A673 (cell line): ENCODE data around the gene RPS21. TPM values are rescaled to one million over a fixed set of nuclear protein-coding genes. Genes with fewer than 3 reads are reported as not detected.

Experiments
- BruUV-seq: library from RNA; stranded (reverse); fragments of 400-500 nt; replicated peaks from 2 replicates; lab custom pipeline; 2021; lab: Mats Ljungman, UMichigan
- CTCF ChIA-PET: fragments of 300-600 bp; sonication (Branson Sonifier 250); formaldehyde crosslinking; loops from one replicate; lab custom pipeline; 2022; ENCODE audit warnings: antibody characterized with exemption; lab: Charles Lee
- POLR2A ChIA-PET: fragments of 300-600 bp; sonication (Branson Sonifier 250); formaldehyde crosslinking; loops from one replicate; lab custom pipeline; 2022; ENCODE audit warnings: antibody characterized with exemption; ENCODE audit not compliant: low non-redundant PET; lab: Charles Lee
- DNase-seq: peaks from one replicate; pipeline ENCODE4 v3.0.0-alpha.2; 2015; ENCODE audit warnings: low spot score
- H3K27ac ChIP-seq: fragments of 200-600 bp; sonication (generic); 2 replicates; pipeline ENCODE4 v1.5.1; 2016; ENCODE audit warnings: mixed run types, low read depth, mild to moderate bottlenecking, mixed read lengths, antibody characterized with exemption, low read length; ENCODE audit not compliant: poor library complexity, severe bottlenecking
- H3K27me3 ChIP-seq: fragments of 200-600 bp; sonication (generic); replicated peaks from 2 replicates; pipeline ENCODE4 v1.6.1; 2017; ENCODE audit warnings: mixed run types, low read depth, mild to moderate bottlenecking, mixed read lengths, antibody characterized with exemption, low read length; ENCODE audit not compliant: insufficient read depth, poor library complexity
- H3K36me3 ChIP-seq: fragments of 200-600 bp; sonication (generic); 2 replicates; pipeline ENCODE4 v1.6.1; 2016; ENCODE audit warnings: mixed run types, mild to moderate bottlenecking, mixed read lengths, antibody characterized with exemption, low read length; ENCODE audit not compliant: insufficient read depth, poor library complexity, severe bottlenecking
- H3K4me1 ChIP-seq: fragments of 200-600 bp; sonication (generic); 2 replicates; pipeline ENCODE4 v1.6.1; 2017; ENCODE audit warnings: mixed run types, mild to moderate bottlenecking, mixed read lengths, antibody characterized with exemption, low read length; ENCODE audit not compliant: insufficient read depth, poor library complexity, severe bottlenecking
- H3K4me3 ChIP-seq: fragments of 200-600 bp; sonication (generic); 2 replicates; pipeline ENCODE4 v1.5.1; 2016; ENCODE audit warnings: low read depth, mixed run types, mild to moderate bottlenecking, mixed read lengths, low read length; ENCODE audit not compliant: poor library complexity, severe bottlenecking
- H3K9me3 ChIP-seq: fragments of 200-600 bp; sonication (generic); 2 replicates; pipeline ENCODE4 v1.6.1; 2016; ENCODE audit warnings: mixed run types, low read depth, mild to moderate bottlenecking, mixed read lengths, antibody characterized with exemption, low read length; ENCODE audit not compliant: poor library complexity, severe bottlenecking
- EZH2 ChIP-seq: fragments of 200-600 bp; sonication (generic); IDR thresholded peaks from 2 replicates; pipeline ENCODE4 v1.6.1; 2017; ENCODE audit warnings: borderline replicate concordance, low read depth, mild to moderate bottlenecking, mixed read lengths, antibody characterized with exemption, low read length; ENCODE audit not compliant: poor library complexity, severe bottlenecking
- intact Hi-C: fragments of 100-400 bp; cut with micrococcal nuclease; formaldehyde crosslinking; loops from one replicate; pipeline ENCODE4 v1.10.0; 2022; ENCODE audit not compliant: unreplicated experiment
- total RNA-seq: library from RNA; stranded (reverse); gene quantifications from 2 replicates; pipeline ENCODE4 v1.2.3, GENCODE V29; 2021
- TF ChIP-seq, protein P1 (sequence below): fragments of 300-800, 200-600 bp; sonication (generic); conservative IDR thresholded peaks from 2 replicates; pipeline ENCODE4 v1.5.1; 2017; ENCODE audit warnings: low read depth, mild to moderate bottlenecking, antibody characterized with exemption, low read length, moderate library complexity, mixed read lengths

Gene RPS21
- total RNA-seq, 1 experiment from 2014 or later = 1,506 TPM

DNA sequence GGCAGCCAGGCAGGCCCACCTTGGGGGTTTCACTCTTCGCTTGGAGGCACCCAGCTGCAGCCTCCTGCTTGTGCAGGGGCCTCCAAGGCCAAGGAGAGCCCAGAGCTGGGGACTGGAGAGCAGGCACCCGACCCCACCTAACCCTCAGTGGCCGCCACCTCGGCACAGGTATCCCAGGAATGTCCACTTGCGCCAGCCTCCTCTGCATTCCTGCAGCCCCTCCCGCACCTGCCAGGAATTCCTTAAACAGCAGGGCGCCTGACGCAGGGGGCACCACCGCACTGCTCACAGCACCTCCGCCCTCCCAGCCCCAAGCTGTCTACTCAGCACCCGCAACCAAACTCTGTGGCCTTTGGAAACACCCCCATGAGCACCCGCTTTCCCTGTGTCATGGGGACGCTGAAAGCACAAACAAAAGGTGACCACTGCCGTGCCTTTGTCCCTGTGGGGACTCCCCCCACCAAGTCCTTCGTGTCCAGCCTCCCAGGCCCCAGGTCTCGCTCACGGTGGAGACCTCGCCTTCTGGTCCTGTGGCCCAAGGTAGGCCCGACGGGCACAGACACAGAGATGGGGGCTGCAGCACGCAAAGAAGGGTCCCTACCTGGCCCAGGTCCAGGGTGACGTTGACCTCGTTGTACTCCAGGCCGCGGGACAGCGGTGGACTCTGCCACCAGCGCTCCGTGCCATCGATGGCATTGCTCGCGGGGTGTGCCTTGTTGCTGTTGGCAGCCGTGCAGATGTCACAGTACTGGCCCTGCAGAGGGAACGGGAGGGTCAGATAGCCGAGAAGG, 24.9 kb upstream of the RPS21 start:
- H3K27me3 ChIP-seq = peaks cover 9% of the 10 kb centered on the region
- no peaks in the 10 kb centered on the region for H3K36me3 ChIP-seq
- TF ChIP-seq EZH2 = no peak
- TF ChIP-seq, protein P1, sequence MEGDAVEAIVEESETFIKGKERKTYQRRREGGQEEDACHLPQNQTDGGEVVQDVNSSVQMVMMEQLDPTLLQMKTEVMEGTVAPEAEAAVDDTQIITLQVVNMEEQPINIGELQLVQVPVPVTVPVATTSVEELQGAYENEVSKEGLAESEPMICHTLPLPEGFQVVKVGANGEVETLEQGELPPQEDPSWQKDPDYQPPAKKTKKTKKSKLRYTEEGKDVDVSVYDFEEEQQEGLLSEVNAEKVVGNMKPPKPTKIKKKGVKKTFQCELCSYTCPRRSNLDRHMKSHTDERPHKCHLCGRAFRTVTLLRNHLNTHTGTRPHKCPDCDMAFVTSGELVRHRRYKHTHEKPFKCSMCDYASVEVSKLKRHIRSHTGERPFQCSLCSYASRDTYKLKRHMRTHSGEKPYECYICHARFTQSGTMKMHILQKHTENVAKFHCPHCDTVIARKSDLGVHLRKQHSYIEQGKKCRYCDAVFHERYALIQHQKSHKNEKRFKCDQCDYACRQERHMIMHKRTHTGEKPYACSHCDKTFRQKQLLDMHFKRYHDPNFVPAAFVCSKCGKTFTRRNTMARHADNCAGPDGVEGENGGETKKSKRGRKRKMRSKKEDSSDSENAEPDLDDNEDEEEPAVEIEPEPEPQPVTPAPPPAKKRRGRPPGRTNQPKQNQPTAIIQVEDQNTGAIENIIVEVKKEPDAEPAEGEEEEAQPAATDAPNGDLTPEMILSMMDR = no peak
- no peaks in the 10 kb centered on the region for H3K9me3 ChIP-seq
- DNase-seq = no peak
- ChIA-PET CTCF (no interaction called here), POLR2A (no interaction called here)
- H3K27ac ChIP-seq = no peak overlapping the region
- H3K4me1 ChIP-seq = peaks cover 17% of the 10 kb centered on the region
- H3K4me3 ChIP-seq = no peak overlapping the region
- intact Hi-C loops = no loop called here
- BruUV-seq = no TSS peak

DNA sequence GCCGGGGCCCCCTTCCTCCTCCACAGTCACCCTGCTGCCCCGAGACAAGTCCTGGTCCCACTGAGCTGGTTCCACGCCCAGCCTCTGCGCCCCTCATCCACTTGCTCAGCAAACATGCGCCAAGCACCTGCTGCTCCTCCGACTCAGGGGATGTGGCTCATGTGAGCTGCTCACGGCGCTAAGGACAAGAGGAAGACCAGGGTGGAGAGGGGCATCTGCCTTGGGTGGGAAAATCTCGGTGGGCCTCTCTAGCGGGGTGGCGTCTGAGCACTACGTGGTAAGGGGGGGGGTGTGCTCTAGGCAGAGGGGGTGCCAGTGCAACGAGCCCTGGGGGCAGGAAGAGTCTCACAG, 24.3 kb upstream of the RPS21 start:
- Histone ChIP-seq H3K27me3 (peaks cover 12% of the 10 kb centered on the region), H3K9me3 (no peaks in the 10 kb centered on the region), H3K36me3 (no peaks in the 10 kb centered on the region), H3K4me3 (no peak overlapping the region), H3K4me1 (peaks cover 19% of the 10 kb centered on the region), H3K27ac (no peak overlapping the region)
- ChIA-PET CTCF (no interaction called here), POLR2A (no interaction called here)
- no peak for DNase-seq
- intact Hi-C loops = no loop called here
- TF ChIP-seq, protein P1 = no peak
- TF ChIP-seq EZH2 = no peak
- BruUV-seq = no TSS peak

DNA sequence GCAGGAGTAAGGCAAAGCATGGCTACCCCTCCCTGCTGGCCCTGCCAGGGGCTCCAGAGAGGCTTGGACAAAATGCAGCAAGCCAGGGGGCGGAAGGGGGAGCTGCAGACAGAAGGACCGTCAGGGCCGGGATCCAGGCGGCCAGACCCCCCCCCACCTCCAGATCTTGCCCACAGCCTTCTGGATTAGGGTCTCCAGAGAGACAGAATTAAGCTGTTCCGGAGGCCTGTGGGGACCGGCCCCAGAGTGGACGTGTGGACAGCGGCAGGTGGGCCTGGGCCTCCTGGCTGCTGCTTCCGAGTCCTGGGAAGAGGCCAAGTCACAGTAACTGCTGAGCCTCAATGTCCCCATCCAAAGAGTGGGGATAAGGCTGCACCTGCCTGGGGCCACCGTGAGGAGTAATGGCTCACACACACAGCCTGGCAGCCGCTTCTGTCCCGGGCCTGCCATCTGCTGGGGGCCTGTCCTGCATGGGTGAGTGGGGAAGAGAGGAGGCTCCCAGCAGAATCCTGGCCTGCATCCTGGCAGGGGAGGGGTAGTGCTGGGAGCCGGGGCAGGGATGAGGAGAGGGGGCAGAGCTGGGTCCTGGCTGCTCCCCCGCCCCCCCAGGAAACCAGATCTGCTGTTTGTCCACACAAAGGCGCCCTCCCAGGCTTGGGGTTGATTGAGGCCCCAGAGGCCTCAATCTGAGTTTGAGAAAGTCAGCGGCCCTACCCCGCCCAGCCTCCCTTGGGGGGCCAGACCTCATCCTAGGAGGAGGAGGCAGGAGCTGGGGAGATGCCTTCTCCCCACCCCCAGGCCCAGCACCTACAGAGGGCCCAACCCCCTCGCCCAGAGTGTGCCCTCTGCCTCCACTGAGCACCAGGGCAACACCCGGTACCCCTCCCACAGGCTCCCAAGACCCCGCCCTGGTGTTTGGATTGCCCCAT, 23.6 kb upstream of the RPS21 start:
- no peak overlapping the region for H3K4me3 ChIP-seq
- ChIA-PET CTCF (no interaction called here), POLR2A (no interaction called here)
- H3K36me3 ChIP-seq = no peaks in the 10 kb centered on the region
- no TSS peak for BruUV-seq
- H3K27ac ChIP-seq = no peak overlapping the region
- no peaks in the 10 kb centered on the region for H3K9me3 ChIP-seq
- peaks cover 19% of the 10 kb centered on the region for H3K27me3 ChIP-seq
- peaks cover 25% of the 10 kb centered on the region for H3K4me1 ChIP-seq
- no peak for DNase-seq
- intact Hi-C loops = no loop called here
- TF ChIP-seq EZH2 = no peak
- TF ChIP-seq, protein P1 = no peak
